K562 (cell line): ENCODE results near the gene PLD6. TPM values are rescaled to one million over a fixed set of nuclear protein-coding genes. Genes with fewer than 3 reads are reported as not detected.

Experiments used
- ATAC-seq: fragments of 200-7000 bp; cut with Tn5 transposase; 3 replicates; pipeline ENCODE4 v1.9.1; 2020; ENCODE audit warnings: moderate library complexity
- BruUV-seq: library from RNA; stranded (reverse); fragments of 400-500 nt; replicated peaks from 2 replicates; lab custom pipeline; 2021; lab: Mats Ljungman, UMichigan
- CTCF ChIA-PET: fragments of 300-600 bp; formaldehyde crosslinking; extraction: SDS; loops from one replicate; lab custom pipeline; 2021; ENCODE audit warnings: low intra/inter-chr PET ratio; lab: Yijun Ruan, JAX
- POLR2A ChIA-PET: fragments of 300-600, 350-650 bp; sonication (Branson Sonifier 250); formaldehyde crosslinking; extraction: SDS; loops from one replicate; lab custom pipeline; 2021; ENCODE audit warnings: antibody characterized with exemption, inconsistent platforms; lab: Yijun Ruan, JAX
- DNase-seq, 4 experiments: peaks; one replicate each; pipeline versions ENCODE4 v3.0.0 to v3.0.0-alpha.2; 2011 to 2018; ENCODE audit warnings: low spot score in 3 of 4, mixed read lengths in 3 of 4; ENCODE audit errors: extremely low read depth in 1 of 4
- FAIRE-seq: peaks from 2 replicates; lab custom pipeline; 2011; peaks lifted over from hg19 to GRCh38; lab: Jason Lieb, UNC
- H2AFZ ChIP-seq: 2 replicates; pipeline ENCODE4 v1.6.0; 2011; ENCODE audit warnings: low read depth, low read length, control low read depth, inconsistent platforms
- H3K27ac ChIP-seq: fragments of 200-600 bp; 3 replicates; pipeline ENCODE4 v1.8.0; 2011; ENCODE audit warnings: low read depth, mild to moderate bottlenecking, control low read depth, inconsistent platforms, low read length, moderate library complexity, mixed read lengths; ENCODE audit errors: extremely low read depth
- H3K27me3 ChIP-seq, 2 experiments: fragments of 300-600 bp in 1 of 2; 2 replicates in 1 of 2; 3 replicates in 1 of 2; pipeline versions ENCODE4 v1.6.0 to v1.8.0; 2011; ENCODE audit warnings: inconsistent platforms in 2 of 2, low read length in 2 of 2, mild to moderate bottlenecking in 1 of 2, mixed read lengths in 1 of 2, moderate library complexity in 1 of 2; ENCODE audit not compliant: control insufficient read depth in 2 of 2, insufficient read depth in 2 of 2
- H3K36me3 ChIP-seq: fragments of 300-600 bp; 3 replicates; pipeline ENCODE4 v1.8.0; 2011; ENCODE audit warnings: mild to moderate bottlenecking, low read length, inconsistent platforms; ENCODE audit not compliant: control insufficient read depth, insufficient read depth
- H3K4me1 ChIP-seq, 2 experiments: fragments of 200-600 bp in 1 of 2; replicated peaks in 1 of 2; 2 replicates in 1 of 2; 3 replicates in 1 of 2; pipeline versions ENCODE4 v1.5.1 to v1.8.0; 2011; ENCODE audit warnings: inconsistent platforms in 2 of 2, low read length in 2 of 2, mild to moderate bottlenecking in 1 of 2, mixed read lengths in 1 of 2, moderate library complexity in 1 of 2; ENCODE audit not compliant: control insufficient read depth in 2 of 2, insufficient read depth in 2 of 2
- H3K4me2 ChIP-seq: 2 replicates; pipeline ENCODE4 v1.6.1; 2011; ENCODE audit warnings: low read length, control low read depth, inconsistent platforms, mixed read lengths; ENCODE audit not compliant: insufficient read depth
- H3K4me3 ChIP-seq: fragments of 200-600 bp; sonication (generic), shearing (Covaris generic); 2 replicates; pipeline ENCODE4 v1.5.1; 2016; ENCODE audit warnings: control low read depth, inconsistent platforms
- H3K79me2 ChIP-seq: fragments of 200-600 bp; 3 replicates; pipeline ENCODE4 v1.8.0; 2011; ENCODE audit warnings: low read length, inconsistent platforms; ENCODE audit not compliant: control insufficient read depth, insufficient read depth
- H3K9ac ChIP-seq, 2 experiments: 2 replicates each; pipeline versions ENCODE4 v1.6.0 to v1.6.1; 2011; ENCODE audit warnings: low read depth in 2 of 2, low read length in 2 of 2, control low read depth in 1 of 2, inconsistent platforms in 1 of 2, mild to moderate bottlenecking in 1 of 2, mixed read lengths in 1 of 2; ENCODE audit not compliant: insufficient read depth in 1 of 2
- H3K9me1 ChIP-seq: one replicate; pipeline ENCODE4 v1.6.0; 2011; ENCODE audit warnings: inconsistent platforms, mild to moderate bottlenecking, low read length, moderate library complexity; ENCODE audit not compliant: control insufficient read depth, insufficient read depth
- H3K9me3 ChIP-seq: replicated peaks from 2 replicates; pipeline ENCODE4 v1.5.1; 2011; ENCODE audit warnings: low read depth, low read length, inconsistent platforms; ENCODE audit not compliant: control insufficient read depth, insufficient read depth
- H4K20me1 ChIP-seq: replicated peaks from 2 replicates; pipeline ENCODE4 v1.6.1; 2011; ENCODE audit warnings: low read length, inconsistent platforms, mixed read lengths; ENCODE audit not compliant: control insufficient read depth, insufficient read depth
- CHD2 ChIP-seq: IDR thresholded peaks from 2 replicates; pipeline ENCODE4 v1.6.1; 2011; ENCODE audit warnings: low read depth, low read length
- CREB1 ChIP-seq, 2 experiments: sonication (generic) in 1 of 2; formaldehyde crosslinking in 1 of 2; IDR thresholded peaks; 2 replicates each; pipeline versions ENCODE4 v1.6.1 to v1.8.0; 2012 to 2022; ENCODE audit warnings: inconsistent platforms in 1 of 2, mild to moderate bottlenecking in 1 of 2, missing genetic modification reagents in 1 of 2, moderate library complexity in 1 of 2
- CREB3L1 ChIP-seq: fragments of 450-650 bp; IDR thresholded peaks from 2 replicates; pipeline ENCODE4 v1.6.1; 2014; ENCODE audit warnings: low read depth, mild to moderate bottlenecking, moderate library complexity, borderline replicate concordance
- DPF2 ChIP-seq: fragments of 450-650 bp; IDR thresholded peaks from 2 replicates; pipeline ENCODE4 v1.6.1; 2016
- HMGN3 ChIP-seq: IDR thresholded peaks from 2 replicates; pipeline ENCODE4 v1.6.1; 2011; ENCODE audit warnings: borderline replicate concordance, low read depth, mild to moderate bottlenecking, mixed read lengths, low read length; ENCODE audit not compliant: insufficient read length; ENCODE audit errors: extremely low read depth
- KDM1A ChIP-seq, 2 experiments: fragments of 450-650 bp; IDR thresholded peaks; 2 replicates each; pipeline ENCODE4 v1.6.1; 2016; ENCODE audit warnings: mild to moderate bottlenecking in 2 of 2
- NFXL1 ChIP-seq: fragments of 450-650 bp; formaldehyde crosslinking; IDR thresholded peaks from 2 replicates; pipeline ENCODE4 v1.4.0; 2021; ENCODE audit warnings: mild to moderate bottlenecking
- RNF219 ChIP-seq: fragments of 250-450 bp; sonication (Bioruptor Pico); IDR thresholded peaks from 2 replicates; pipeline ENCODE4 v1.5.0; 2022; ENCODE audit warnings: mild to moderate bottlenecking
- ZBTB7A ChIP-seq: IDR thresholded peaks from 2 replicates; pipeline ENCODE4 v1.6.1; 2011; ENCODE audit warnings: low read depth, mild to moderate bottlenecking, low read length, moderate library complexity, borderline replicate concordance; ENCODE audit not compliant: control insufficient read depth
- ZC3H8 ChIP-seq: fragments of 450-650 bp; IDR thresholded peaks from 2 replicates; pipeline ENCODE4 v1.6.1; 2017
- WGBS: fragments of 100-300 bp; shearing (Covaris generic); methylation state at CpG from one replicate; pipeline ENCODE4 v1.1.6; 2016; ENCODE audit warnings: low coverage, mixed read lengths; ENCODE audit not compliant: insufficient coverage; ENCODE audit errors: missing lambda C conversion rate; 5-methylcytosine and 5-hydroxymethylcytosine counted together
- in situ Hi-C: fragments of 300-500 bp; cut with MboI; formaldehyde crosslinking; loops from 4 replicates; pipeline ENCODE4 v1.15.0; 2018; ENCODE audit warnings: inconsistent platforms, mixed read lengths
- intact Hi-C: fragments of 100-400 bp; cut with micrococcal nuclease; formaldehyde crosslinking; loops from 2 replicates; pipeline ENCODE4 v1.14.2; 2022
- polyA plus RNA-seq, 8 experiments: library from polyadenylated mRNA; depleted of rRNA in 4 of 8; stranded (reverse) in 5 of 8; unstranded in 3 of 8; fragments of >200 nt; fragmentation: Nextera tagmentation in 2 of 8; fragmentation: Illumina TruSeq in 1 of 8; extraction: Ambion mirVana in 2 of 8; extraction: Trizol in 1 of 8; gene quantifications; 2 replicates each; pipeline versions ENCODE4 v1.2.1 to v1.2.3, GENCODE V29; 2011 to 2014; ENCODE audit warnings: inconsistent platforms in 1 of 8, missing spikeins in 1 of 8
- total RNA-seq, 7 experiments: library from RNA; depleted of rRNA in 6 of 7; stranded (reverse); fragments of >200 nt in 6 of 7; fragmentation: Illumina TruSeq in 2 of 7; extraction: Trizol in 2 of 7; gene quantifications; 2 replicates each; pipeline versions ENCODE4 v1.2.1 to v1.2.3, GENCODE V29; 2011 to 2021; ENCODE audit warnings: low replicate concordance in 1 of 7
- TF ChIP-seq, protein P1 (sequence below): sonication (generic); formaldehyde crosslinking; IDR thresholded peaks from 2 replicates; pipeline ENCODE4 v1.8.0; 2022; ENCODE audit warnings: mild to moderate bottlenecking, low read depth, missing genetic modification reagents
- TF ChIP-seq, protein P2 (sequence below): fragments of 250-450 bp; sonication (Bioruptor Pico); IDR thresholded peaks from 2 replicates; pipeline ENCODE4 v1.4.0; 2020

Gene PLD6
- total and polyA plus RNA-seq, 9 of the 15 experiments (the other 6 are each of a cell fraction or from before 2014, with no cell fraction given): 3.6 to 15.6 (median 10.0) TPM

GRCh38 chr17:17213775-17214174 is 7.6 kb upstream of the PLD6 start:
- DNase-seq (no peak), ATAC-seq (no peak), FAIRE-seq (no peak)
- Histone ChIP-seq H3K9ac (no peak overlapping the region), H3K4me1 (peaks cover 0 to 11% of the 10 kb centered on the region in 2 experiments; a peak in 2 of 5 replicates), H3K4me2 (no peak overlapping the region), H3K9me1 (no peaks in the 10 kb centered on the region), H2AFZ (no peak overlapping the region), H3K9me3 (no peaks in the 10 kb centered on the region), H3K27me3 (no peaks in the 10 kb centered on the region), H3K27ac (no peak overlapping the region), H3K4me3 (no peak overlapping the region), H3K36me3 (peaks cover 62% of the 10 kb centered on the region; the same call in 2 of the 3 replicates), H3K79me2 (no peaks in the 10 kb centered on the region), H4K20me1 (no peaks in the 10 kb centered on the region; the same call in 1 of the 2 replicates)
- WGBS: 100% methylated on average over 4 of the region's 10 CpGs
- intact Hi-C loops: no loop called here
- ChIA-PET CTCF (no interaction called here), POLR2A (interaction anchor here (0.8 to 1.6 kb wide), 2 partner anchors 9 to 11 kb away, joined by 3 to 4 read pairs; no protein-coding TSS in a partner anchor)
- in situ Hi-C loops: no loop called here
- BruUV-seq: no TSS peak
- TF ChIP-seq CREB1 (IDR thresholded peaks at IDR 0.05): no peak
- TF ChIP-seq CREB1 (CRISPR knock-in tag; IDR thresholded peaks at IDR 0.05): no peak
- no peak for TF ChIP-seq CHD2
- TF ChIP-seq HMGN3: no peak
- TF ChIP-seq, protein P1, sequence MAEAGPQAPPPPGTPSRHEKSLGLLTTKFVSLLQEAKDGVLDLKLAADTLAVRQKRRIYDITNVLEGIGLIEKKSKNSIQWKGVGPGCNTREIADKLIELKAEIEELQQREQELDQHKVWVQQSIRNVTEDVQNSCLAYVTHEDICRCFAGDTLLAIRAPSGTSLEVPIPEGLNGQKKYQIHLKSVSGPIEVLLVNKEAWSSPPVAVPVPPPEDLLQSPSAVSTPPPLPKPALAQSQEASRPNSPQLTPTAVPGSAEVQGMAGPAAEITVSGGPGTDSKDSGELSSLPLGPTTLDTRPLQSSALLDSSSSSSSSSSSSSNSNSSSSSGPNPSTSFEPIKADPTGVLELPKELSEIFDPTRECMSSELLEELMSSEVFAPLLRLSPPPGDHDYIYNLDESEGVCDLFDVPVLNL: no peak
- TF ChIP-seq DPF2: no peak
- no peak for TF ChIP-seq KDM1A (IDR thresholded peaks at IDR 0.05)
- TF ChIP-seq, protein P2, sequence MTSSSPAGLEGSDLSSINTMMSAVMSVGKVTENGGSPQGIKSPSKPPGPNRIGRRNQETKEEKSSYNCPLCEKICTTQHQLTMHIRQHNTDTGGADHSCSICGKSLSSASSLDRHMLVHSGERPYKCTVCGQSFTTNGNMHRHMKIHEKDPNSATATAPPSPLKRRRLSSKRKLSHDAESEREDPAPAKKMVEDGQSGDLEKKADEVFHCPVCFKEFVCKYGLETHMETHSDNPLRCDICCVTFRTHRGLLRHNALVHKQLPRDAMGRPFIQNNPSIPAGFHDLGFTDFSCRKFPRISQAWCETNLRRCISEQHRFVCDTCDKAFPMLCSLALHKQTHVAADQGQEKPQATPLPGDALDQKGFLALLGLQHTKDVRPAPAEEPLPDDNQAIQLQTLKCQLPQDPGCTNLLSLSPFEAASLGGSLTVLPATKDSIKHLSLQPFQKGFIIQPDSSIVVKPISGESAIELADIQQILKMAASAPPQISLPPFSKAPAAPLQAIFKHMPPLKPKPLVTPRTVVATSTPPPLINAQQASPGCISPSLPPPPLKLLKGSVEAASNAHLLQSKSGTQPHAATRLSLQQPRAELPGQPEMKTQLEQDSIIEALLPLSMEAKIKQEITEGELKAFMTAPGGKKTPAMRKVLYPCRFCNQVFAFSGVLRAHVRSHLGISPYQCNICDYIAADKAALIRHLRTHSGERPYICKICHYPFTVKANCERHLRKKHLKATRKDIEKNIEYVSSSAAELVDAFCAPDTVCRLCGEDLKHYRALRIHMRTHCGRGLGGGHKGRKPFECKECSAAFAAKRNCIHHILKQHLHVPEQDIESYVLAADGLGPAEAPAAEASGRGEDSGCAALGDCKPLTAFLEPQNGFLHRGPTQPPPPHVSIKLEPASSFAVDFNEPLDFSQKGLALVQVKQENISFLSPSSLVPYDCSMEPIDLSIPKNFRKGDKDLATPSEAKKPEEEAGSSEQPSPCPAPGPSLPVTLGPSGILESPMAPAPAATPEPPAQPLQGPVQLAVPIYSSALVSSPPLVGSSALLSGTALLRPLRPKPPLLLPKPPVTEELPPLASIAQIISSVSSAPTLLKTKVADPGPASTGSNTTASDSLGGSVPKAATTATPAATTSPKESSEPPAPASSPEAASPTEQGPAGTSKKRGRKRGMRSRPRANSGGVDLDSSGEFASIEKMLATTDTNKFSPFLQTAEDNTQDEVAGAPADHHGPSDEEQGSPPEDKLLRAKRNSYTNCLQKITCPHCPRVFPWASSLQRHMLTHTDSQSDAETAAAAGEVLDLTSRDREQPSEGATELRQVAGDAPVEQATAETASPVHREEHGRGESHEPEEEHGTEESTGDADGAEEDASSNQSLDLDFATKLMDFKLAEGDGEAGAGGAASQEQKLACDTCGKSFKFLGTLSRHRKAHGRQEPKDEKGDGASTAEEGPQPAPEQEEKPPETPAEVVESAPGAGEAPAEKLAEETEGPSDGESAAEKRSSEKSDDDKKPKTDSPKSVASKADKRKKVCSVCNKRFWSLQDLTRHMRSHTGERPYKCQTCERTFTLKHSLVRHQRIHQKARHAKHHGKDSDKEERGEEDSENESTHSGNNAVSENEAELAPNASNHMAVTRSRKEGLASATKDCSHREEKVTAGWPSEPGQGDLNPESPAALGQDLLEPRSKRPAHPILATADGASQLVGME (CRISPR knock-in tag): no peak
- no peak for TF ChIP-seq RNF219 (CRISPR knock-in tag)
- TF ChIP-seq ZC3H8: no peak
- TF ChIP-seq ZBTB7A: no peak
- no peak for TF ChIP-seq CREB3L1
- no peak for TF ChIP-seq NFXL1 (CRISPR knock-in tag)
